Measurements from ENCODE around the gene SMKR1. TPM values are rescaled to one million over a fixed set of nuclear protein-coding genes. Genes with fewer than 3 reads are reported as not detected.
"Not testable (repeated sequence)": the region's sequence is repeated elsewhere in the genome, so short reads cannot be mapped to it uniquely, and the experiment has no call there.

SMKR1 gene
- total and polyA plus RNA-seq, 9 donors, result 0.48 to 3.2 (median 0.67) TPM; not detected in 2

DNA sequence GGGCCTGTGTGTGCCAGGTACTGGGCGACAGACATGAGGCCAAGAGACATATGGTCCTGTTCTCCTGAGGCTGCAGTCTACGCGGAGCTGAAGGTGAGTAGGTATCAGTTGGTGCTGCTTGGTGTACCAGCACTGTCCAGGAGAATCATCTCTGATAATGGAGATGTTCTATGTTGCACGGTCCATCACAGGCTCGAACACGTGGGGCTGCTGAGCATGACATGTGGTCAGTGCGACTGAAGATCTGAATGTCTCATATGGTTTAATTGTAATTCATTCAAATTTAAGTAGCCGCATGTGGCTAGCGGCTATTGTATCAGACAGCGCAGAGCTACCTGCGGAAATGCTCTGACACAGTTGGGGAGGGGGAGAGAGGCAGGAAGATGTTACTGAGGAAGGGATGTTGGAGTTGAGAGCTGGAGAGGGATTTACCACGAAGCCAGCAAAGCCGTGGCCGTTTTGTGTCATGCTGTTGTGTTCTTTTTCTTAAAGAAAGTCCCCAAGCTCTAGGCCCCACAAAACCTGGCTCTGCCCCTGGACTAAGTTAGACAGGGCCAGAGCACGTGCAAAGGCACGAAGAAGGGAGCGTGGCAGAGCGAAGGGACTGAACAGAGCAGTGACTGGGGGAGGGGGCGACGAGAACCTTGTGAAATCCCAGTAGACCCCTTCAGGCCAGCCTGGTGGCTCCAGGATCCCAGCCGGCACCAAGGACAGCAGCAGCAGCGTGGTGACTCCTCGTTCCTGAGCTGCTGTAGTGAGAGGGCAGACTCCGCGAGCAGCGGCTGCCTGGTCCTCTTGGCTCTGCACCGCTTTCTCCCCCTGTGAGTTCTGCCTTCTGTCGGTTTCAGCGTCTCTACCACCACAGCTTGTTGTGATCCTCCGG is 20.0 kb downstream of the SMKR1 start:
- no peak overlapping the region for H3K27ac ChIP-seq
- H3K4me1 ChIP-seq (ENCODE audit: insufficient read depth), result no peaks in the 10 kb centered on the region
- no peak overlapping the region for H3K4me3 ChIP-seq
- H3K9me3 ChIP-seq, result no peaks in the 10 kb centered on the region
- no peak for DNase-seq
- intact Hi-C loops (cut with DNase I), result no loop called here
- H3K27me3 ChIP-seq, result no peaks in the 10 kb centered on the region
- no peaks in the 10 kb centered on the region for H3K36me3 ChIP-seq
- WGBS, 3 donors, result 43 to 45% (median 44%) methylated on average over 30 of the region's 30 CpGs
- TF ChIP-seq, protein P1, sequence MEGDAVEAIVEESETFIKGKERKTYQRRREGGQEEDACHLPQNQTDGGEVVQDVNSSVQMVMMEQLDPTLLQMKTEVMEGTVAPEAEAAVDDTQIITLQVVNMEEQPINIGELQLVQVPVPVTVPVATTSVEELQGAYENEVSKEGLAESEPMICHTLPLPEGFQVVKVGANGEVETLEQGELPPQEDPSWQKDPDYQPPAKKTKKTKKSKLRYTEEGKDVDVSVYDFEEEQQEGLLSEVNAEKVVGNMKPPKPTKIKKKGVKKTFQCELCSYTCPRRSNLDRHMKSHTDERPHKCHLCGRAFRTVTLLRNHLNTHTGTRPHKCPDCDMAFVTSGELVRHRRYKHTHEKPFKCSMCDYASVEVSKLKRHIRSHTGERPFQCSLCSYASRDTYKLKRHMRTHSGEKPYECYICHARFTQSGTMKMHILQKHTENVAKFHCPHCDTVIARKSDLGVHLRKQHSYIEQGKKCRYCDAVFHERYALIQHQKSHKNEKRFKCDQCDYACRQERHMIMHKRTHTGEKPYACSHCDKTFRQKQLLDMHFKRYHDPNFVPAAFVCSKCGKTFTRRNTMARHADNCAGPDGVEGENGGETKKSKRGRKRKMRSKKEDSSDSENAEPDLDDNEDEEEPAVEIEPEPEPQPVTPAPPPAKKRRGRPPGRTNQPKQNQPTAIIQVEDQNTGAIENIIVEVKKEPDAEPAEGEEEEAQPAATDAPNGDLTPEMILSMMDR (IDR thresholded peaks at IDR 0.05), result no peak
- TF ChIP-seq POLR2A (IDR thresholded peaks at IDR 0.05), result no peak

DNA sequence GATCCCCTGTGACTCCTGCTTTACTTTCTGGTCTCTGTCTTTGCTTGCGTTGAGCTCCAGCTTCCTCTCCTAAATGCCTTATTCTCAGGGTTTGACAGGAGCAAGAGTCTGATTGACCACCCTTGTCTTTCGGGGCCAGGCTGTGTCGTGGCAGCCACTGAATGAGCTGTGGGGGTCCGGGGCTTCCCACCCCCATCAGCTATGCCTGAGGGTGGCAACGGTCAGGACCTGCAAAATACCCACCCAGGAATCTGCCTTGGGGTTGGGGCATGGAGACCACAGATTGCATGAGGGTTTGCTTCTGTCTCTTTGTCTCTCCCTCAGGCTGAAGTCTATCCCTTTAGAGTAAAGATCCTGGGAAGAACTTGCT is 20.6 kb downstream of the SMKR1 start:
- Histone ChIP-seq H3K9me3 (no peaks in the 10 kb centered on the region), H3K4me1 (ENCODE audit: insufficient read depth) (no peaks in the 10 kb centered on the region), H3K4me3 (no peak overlapping the region), H3K36me3 (no peaks in the 10 kb centered on the region), H3K27ac (no peak overlapping the region), H3K27me3 (no peaks in the 10 kb centered on the region)
- intact Hi-C loops (cut with DNase I), result no loop called here
- WGBS, 3 donors, result 47 to 50% (median 47%) methylated on average over 5 of the region's 5 CpGs
- no peak for DNase-seq
- no peak for TF ChIP-seq POLR2A (IDR thresholded peaks at IDR 0.05)

DNA sequence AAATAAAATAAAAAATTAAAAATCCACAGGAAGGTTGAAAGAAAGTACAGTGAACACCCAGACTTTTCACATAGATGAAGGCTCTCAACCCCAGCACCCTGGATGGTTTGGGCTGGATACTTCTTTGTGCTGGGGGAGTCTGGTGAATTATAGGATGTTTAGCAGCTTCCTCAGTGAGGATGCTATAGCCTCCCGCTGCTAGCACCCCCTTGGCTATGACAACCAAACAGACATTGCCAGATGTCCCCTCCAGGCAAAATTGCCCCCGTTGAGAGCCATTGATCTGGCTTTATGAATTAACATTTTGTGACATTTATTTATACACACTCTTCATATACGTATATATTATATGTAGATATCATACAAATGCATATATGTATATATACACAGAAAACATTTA is 21.6 kb downstream of the SMKR1 start:
- no peaks in the 10 kb centered on the region for H3K36me3 ChIP-seq

DNA sequence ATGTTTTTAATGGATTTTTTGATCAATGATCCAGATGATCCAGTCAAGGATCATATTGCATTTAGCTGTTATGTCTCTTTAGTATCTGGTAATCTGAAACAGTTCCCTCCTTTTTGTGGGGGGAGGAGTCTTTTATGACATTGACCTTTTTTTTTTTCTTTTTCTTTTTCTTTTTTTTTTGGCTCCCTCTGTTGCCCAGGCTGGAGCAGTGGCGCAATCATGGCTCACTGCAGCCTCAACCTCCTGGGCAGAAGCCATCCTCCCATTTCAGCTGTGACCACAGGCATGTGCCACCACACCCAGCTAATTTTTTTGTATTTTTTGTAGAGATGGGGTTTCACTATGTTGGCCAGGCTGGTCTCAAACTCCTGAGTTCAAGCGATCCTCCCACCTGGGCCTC is 22.1 kb downstream of the SMKR1 start:
- H3K27ac ChIP-seq; intact Hi-C loops (cut with DNase I); DNase-seq; H3K27me3 ChIP-seq; H3K36me3 ChIP-seq; H3K9me3 ChIP-seq; H3K4me1 ChIP-seq (ENCODE audit: insufficient read depth); H3K4me3 ChIP-seq: not testable (repeated sequence)
- 77 to 85% (median 82%) methylated on average over 2 of the region's 2 CpGs for WGBS, 3 donors

More for the DNA sequence above, 21.6 kb downstream of the SMKR1 start:
- Histone ChIP-seq H3K9me3 (no peaks in the 10 kb centered on the region), H3K4me3 (no peak overlapping the region), H3K4me1 (ENCODE audit: insufficient read depth) (no peaks in the 10 kb centered on the region), H3K27me3 (no peaks in the 10 kb centered on the region), H3K27ac (no peak overlapping the region)
- no peak for DNase-seq
- intact Hi-C loops (cut with DNase I), result no loop called here
- 74 to 79% (median 74%) methylated on average over 3 of the region's 3 CpGs for WGBS, 3 donors
- TF ChIP-seq POLR2A (IDR thresholded peaks at IDR 0.05), result no peak
- TF ChIP-seq EP300 (IDR thresholded peaks at IDR 0.05), result no peak
- TF ChIP-seq, protein P1 (IDR thresholded peaks at IDR 0.05), result no peak

DNA sequence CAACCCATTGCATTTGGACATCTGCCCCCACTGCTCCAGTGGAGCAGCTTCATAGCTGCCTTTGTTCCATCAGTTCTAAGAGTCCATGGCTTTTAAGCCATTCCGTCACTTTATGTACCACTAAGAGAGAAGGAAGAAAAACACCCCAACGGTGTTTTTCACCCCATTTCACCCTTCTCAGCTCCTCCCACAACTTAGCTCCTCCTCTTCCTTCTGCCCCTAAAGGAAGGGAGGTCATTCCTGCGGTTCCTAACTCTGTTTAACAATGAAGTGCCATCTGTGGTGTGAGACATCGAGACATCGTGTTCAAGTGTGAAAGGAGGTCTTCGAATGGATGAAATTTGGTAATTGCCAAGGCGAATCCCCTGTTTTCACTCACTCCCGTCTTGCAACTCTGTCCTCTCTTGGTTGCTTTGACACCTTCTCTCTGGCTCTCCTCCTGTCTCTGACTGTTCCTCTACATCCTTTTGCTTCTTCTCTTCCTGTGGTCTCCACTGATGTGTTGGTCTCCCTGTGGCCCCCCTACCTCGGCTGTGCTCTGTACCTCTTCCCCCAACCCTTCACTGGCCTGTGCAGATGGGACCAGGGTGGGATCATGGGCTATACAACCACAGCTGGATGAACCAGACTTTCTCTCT is 23.0 kb downstream of the SMKR1 start:
- Histone ChIP-seq H3K36me3 (no peaks in the 10 kb centered on the region), H3K4me3 (no peak overlapping the region), H3K9me3 (no peaks in the 10 kb centered on the region), H3K27me3 (no peaks in the 10 kb centered on the region), H3K27ac (no peak overlapping the region), H3K4me1 (ENCODE audit: insufficient read depth) (no peaks in the 10 kb centered on the region)
- intact Hi-C loops (cut with DNase I), result no loop called here
- WGBS, 3 donors, result 70 to 82% (median 72%) methylated on average over 9 of the region's 9 CpGs
- DNase-seq, result no peak
- TF ChIP-seq, protein P1 (IDR thresholded peaks at IDR 0.05), result no peak
- no peak for TF ChIP-seq POLR2A (IDR thresholded peaks at IDR 0.05)
- TF ChIP-seq EP300 (IDR thresholded peaks at IDR 0.05), result no peak

Measured in ovary (tissue), 9 donors.